GM18870 (cell line): ENCODE results near the gene BSN.

ENCODE experiments used
- ATAC-seq: cut with Tn5 transposase; IDR thresholded peaks from one replicate; pipeline ENCODE4 v1.9.1; 2021; ENCODE audit warnings: moderate library complexity; ENCODE audit not compliant: unreplicated experiment

BSN gene

GRCh38 chr3:49652218-49652902 is 98.1 kb downstream of the BSN start:
- ATAC-seq = no peak

- ATAC-seq = no peak
These were observed 98.7 kb downstream of the BSN start for GRCh38 chr3:49652903-49653415.

- no peak for ATAC-seq
These were observed 99.3 kb downstream of the BSN start for GRCh38 chr3:49653621-49654020.

- ATAC-seq = no peak
These were observed 100.0 kb downstream of the BSN start for GRCh38 chr3:49654176-49654825.

- ATAC-seq = no peak
These were observed 100.8 kb downstream of the BSN start for GRCh38 chr3:49654955-49655556.

- no peak for ATAC-seq
These were observed 101.5 kb downstream of the BSN start for GRCh38 chr3:49655731-49656285.

GRCh38 chr3:49656541-49657112 is 102.3 kb downstream of the BSN start:
- ATAC-seq = no peak

GRCh38 chr3:49657208-49657915 is 103.1 kb downstream of the BSN start:
- ATAC-seq = no peak

- no peak for ATAC-seq
These were observed 104.4 kb downstream of the BSN start for GRCh38 chr3:49658711-49659110.

- no peak for ATAC-seq
These were observed 105.5 kb downstream of the BSN start for GRCh38 chr3:49659756-49660155.

- ATAC-seq = no peak
These were observed 107.0 kb downstream of the BSN start for GRCh38 chr3:49661281-49661680.

- no peak for ATAC-seq
These were observed 107.7 kb downstream of the BSN start for GRCh38 chr3:49662021-49662420.

GRCh38 chr3:49662720-49663413 is 108.6 kb downstream of the BSN start:
- no peak for ATAC-seq

- no peak for ATAC-seq
These were observed 109.6 kb downstream of the BSN start for GRCh38 chr3:49663831-49664230.

GRCh38 chr3:49664300-49664699 is 110.0 kb downstream of the BSN start:
- no peak for ATAC-seq

GRCh38 chr3:49665822-49666519 is 111.7 kb downstream of the BSN start:
- no peak for ATAC-seq

GRCh38 chr3:49666592-49666991 is 112.3 kb downstream of the BSN start:
- no peak for ATAC-seq

- no peak for ATAC-seq
These were observed 113.6 kb downstream of the BSN start for GRCh38 chr3:49667701-49668413.

- no peak for ATAC-seq
These were observed 114.1 kb downstream of the BSN start for GRCh38 chr3:49668414-49668797.
